ENCODE results near the gene ZNF205. TPM values are rescaled to one million over a fixed set of nuclear protein-coding genes. Genes with fewer than 3 reads are reported as not detected.
A peak's percentile ranks its signal among the peaks of the same experiment; 100 is the strongest.

The ZNF205 gene
- total and polyA plus RNA-seq, 10 of the 15 experiments (the other 5 are each of a cell fraction or from before 2014, with no cell fraction given): 0.26 to 1.5 (median 0.78) TPM; not detected in 2

- TF ChIP-seq STAT1 (conservative IDR thresholded peaks at IDR 0.05) (no peak), SIN3A (IDR thresholded peaks at IDR 0.05; ENCODE audit: low read depth, low read length) (0 out of 2 replicates have a peak, but pooled peaks have one; percentile 70), POLR2AphosphoS2 (IDR thresholded peaks at IDR 0.05; ENCODE audit: low read depth, low read length) (0 out of 2 replicates have a peak, but pooled peaks have one; percentile 39), CREM (IDR thresholded peaks at IDR 0.05; ENCODE audit: low read depth) (peak; percentile 94), IRF4 (IDR thresholded peaks at IDR 0.05; ENCODE audit: low read depth, low read length) (0 out of 2 replicates have a peak, but pooled peaks have one; percentile 7), ZBTB4 (CRISPR knock-in tag; IDR thresholded peaks at IDR 0.05) (no peak), TAF1 (IDR thresholded peaks at IDR 0.05; ENCODE audit: borderline replicate concordance, low read depth, low read length) (no peak; the same call in 1 of the 2 replicates), MTA2 (IDR thresholded peaks at IDR 0.05; ENCODE audit: low read depth) (no peak), MLLT1 (IDR thresholded peaks at IDR 0.05) (0 out of 2 replicates have a peak, but pooled peaks have one; percentile 35), MYB (IDR thresholded peaks at IDR 0.05; ENCODE audit: borderline replicate concordance, low read depth, low read length) (no peak), SMAD5 (IDR thresholded peaks at IDR 0.05; ENCODE audit: low read depth) (peak; percentile 76; the same call in 1 of the 2 replicates), TBL1XR1 (IDR thresholded peaks at IDR 0.05; ENCODE audit: low read depth, low read length) (no peak), NRF1 (conservative IDR thresholded peaks at IDR 0.05; ENCODE audit: low read depth, low read length) (no peak), BACH1 (IDR thresholded peaks at IDR 0.05; ENCODE audit: borderline replicate concordance) (0 out of 2 replicates have a peak, but pooled peaks have one; percentile 9), DPF2 (IDR thresholded peaks at IDR 0.05) (no peak)
- TF ChIP-seq, protein P1, sequence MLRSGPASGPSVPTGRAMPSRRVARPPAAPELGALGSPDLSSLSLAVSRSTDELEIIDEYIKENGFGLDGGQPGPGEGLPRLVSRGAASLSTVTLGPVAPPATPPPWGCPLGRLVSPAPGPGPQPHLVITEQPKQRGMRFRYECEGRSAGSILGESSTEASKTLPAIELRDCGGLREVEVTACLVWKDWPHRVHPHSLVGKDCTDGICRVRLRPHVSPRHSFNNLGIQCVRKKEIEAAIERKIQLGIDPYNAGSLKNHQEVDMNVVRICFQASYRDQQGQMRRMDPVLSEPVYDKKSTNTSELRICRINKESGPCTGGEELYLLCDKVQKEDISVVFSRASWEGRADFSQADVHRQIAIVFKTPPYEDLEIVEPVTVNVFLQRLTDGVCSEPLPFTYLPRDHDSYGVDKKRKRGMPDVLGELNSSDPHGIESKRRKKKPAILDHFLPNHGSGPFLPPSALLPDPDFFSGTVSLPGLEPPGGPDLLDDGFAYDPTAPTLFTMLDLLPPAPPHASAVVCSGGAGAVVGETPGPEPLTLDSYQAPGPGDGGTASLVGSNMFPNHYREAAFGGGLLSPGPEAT (IDR thresholded peaks at IDR 0.05; ENCODE audit: low read depth): peak; percentile 82
- TF ChIP-seq, protein P2, sequence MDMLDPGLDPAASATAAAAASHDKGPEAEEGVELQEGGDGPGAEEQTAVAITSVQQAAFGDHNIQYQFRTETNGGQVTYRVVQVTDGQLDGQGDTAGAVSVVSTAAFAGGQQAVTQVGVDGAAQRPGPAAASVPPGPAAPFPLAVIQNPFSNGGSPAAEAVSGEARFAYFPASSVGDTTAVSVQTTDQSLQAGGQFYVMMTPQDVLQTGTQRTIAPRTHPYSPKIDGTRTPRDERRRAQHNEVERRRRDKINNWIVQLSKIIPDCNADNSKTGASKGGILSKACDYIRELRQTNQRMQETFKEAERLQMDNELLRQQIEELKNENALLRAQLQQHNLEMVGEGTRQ (IDR thresholded peaks at IDR 0.05; ENCODE audit: borderline replicate concordance, low read depth, low read length): no peak
- TF ChIP-seq, protein P3, sequence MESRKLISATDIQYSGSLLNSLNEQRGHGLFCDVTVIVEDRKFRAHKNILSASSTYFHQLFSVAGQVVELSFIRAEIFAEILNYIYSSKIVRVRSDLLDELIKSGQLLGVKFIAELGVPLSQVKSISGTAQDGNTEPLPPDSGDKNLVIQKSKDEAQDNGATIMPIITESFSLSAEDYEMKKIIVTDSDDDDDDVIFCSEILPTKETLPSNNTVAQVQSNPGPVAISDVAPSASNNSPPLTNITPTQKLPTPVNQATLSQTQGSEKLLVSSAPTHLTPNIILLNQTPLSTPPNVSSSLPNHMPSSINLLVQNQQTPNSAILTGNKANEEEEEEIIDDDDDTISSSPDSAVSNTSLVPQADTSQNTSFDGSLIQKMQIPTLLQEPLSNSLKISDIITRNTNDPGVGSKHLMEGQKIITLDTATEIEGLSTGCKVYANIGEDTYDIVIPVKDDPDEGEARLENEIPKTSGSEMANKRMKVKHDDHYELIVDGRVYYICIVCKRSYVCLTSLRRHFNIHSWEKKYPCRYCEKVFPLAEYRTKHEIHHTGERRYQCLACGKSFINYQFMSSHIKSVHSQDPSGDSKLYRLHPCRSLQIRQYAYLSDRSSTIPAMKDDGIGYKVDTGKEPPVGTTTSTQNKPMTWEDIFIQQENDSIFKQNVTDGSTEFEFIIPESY (IDR thresholded peaks at IDR 0.05): no peak
These were observed 22.1 kb downstream of the ZNF205 start, which contains the start of gene ZNF213 (continued) for GRCh38 chr16:3134338-3135125.

Measured in GM12878 (cell line).